Peyer's patch (tissue), 4 donors: ENCODE data around the gene DHRS9. TPM values are rescaled to one million over a fixed set of nuclear protein-coding genes. Genes with fewer than 3 reads are reported as not detected.

Source experiments
- DNase-seq, 3 donors: peaks; one replicate each; pipeline ENCODE4 v3.0.0-alpha.2; 2017 to 2019
- H3K27ac ChIP-seq, 4 donors: fragments of 200-600 bp; sonication (generic); one replicate each; pipeline ENCODE4 v1.5.1; 2016 to 2019
- H3K27me3 ChIP-seq, 2 donors: fragments of 200-600 bp; sonication (generic); one replicate each; pipeline ENCODE4 v1.5.1; 2019
- H3K36me3 ChIP-seq, 3 donors: fragments of 200-600 bp; sonication (generic); one replicate each; pipeline ENCODE4 v1.5.1; 2016 to 2019
- H3K4me1 ChIP-seq, 4 donors: fragments of 200-600 bp; sonication (generic); one replicate each; pipeline ENCODE4 v1.5.1; 2016 to 2019
- H3K4me3 ChIP-seq, 4 donors: fragments of 200-600 bp; sonication (generic); 1 replicate in 3 of 4; 2 replicates in 1 of 4; pipeline ENCODE4 v1.5.1; 2016 to 2019; ENCODE audit warnings: mild to moderate bottlenecking in 1 of 4
- H3K9me3 ChIP-seq, 4 donors: fragments of 200-600 bp; sonication (generic); one replicate each; pipeline ENCODE4 v1.5.1; 2016 to 2019; ENCODE audit warnings: mild to moderate bottlenecking in 1 of 4
- CTCF ChIP-seq, 6 experiments: fragments of 450-650 bp in 4 of 6; fragments of 200-600 bp in 2 of 6; sonication (generic) in 1 of 6; IDR thresholded peaks; one replicate each; pipeline ENCODE4 v1.5.1; 2017 to 2019; ENCODE audit warnings: antibody characterized with exemption in 6 of 6, mild to moderate bottlenecking in 3 of 6, moderate library complexity in 1 of 6
- POLR2A ChIP-seq, 2 donors: fragments of 450-650 bp; IDR thresholded peaks; one replicate each; pipeline ENCODE4 v1.5.1; 2017; ENCODE audit warnings: antibody characterized with exemption in 2 of 2, mild to moderate bottlenecking in 2 of 2, moderate library complexity in 2 of 2
- total RNA-seq, 4 donors: library from RNA; depleted of rRNA; stranded (reverse); fragments of >200 nt; gene quantifications; one replicate each; pipeline ENCODE4 v1.1.0, GENCODE V29; 2016

Gene DHRS9
- total RNA-seq, 4 donors from 2014 or later = 5.7 to 10.2 (median 6.6) TPM

- peak; percentile 55 to 89 (median 72) for DNase-seq
- no peaks in the 10 kb centered on the region for H3K27me3 ChIP-seq
- no peak for TF ChIP-seq POLR2A (IDR thresholded peaks at IDR 0.05)
- peak; percentile 46 to 89 (median 82) for TF ChIP-seq CTCF (IDR thresholded peaks at IDR 0.05)
These were observed 40.4 kb downstream of the DHRS9 start for GRCh38 chr2:169109502-169110409.

GRCh38 chr2:169110419-169110818, 41.1 kb downstream of the DHRS9 start:
- Histone ChIP-seq H3K4me1 (no peaks in the 10 kb centered on the region), H3K36me3 (no peaks in the 10 kb centered on the region), H3K27ac (no peak overlapping the region), H3K4me3 (no peak overlapping the region), H3K9me3 (no peaks in the 10 kb centered on the region), H3K27me3 (no peaks in the 10 kb centered on the region)
- DNase-seq = no peak
- no peak for TF ChIP-seq POLR2A (IDR thresholded peaks at IDR 0.05)
- no peak for TF ChIP-seq CTCF (IDR thresholded peaks at IDR 0.05)

More at GRCh38 chr2:169109502-169110409, 40.4 kb downstream of the DHRS9 start:
- no peaks in the 10 kb centered on the region for H3K9me3 ChIP-seq
- H3K36me3 ChIP-seq = no peaks in the 10 kb centered on the region
- H3K4me3 ChIP-seq = no peak overlapping the region
- no peaks in the 10 kb centered on the region for H3K4me1 ChIP-seq
- no peak overlapping the region for H3K27ac ChIP-seq

- DNase-seq = no peak
- no peaks in the 10 kb centered on the region for H3K9me3 ChIP-seq
- no peaks in the 10 kb centered on the region for H3K4me1 ChIP-seq
- TF ChIP-seq CTCF (IDR thresholded peaks at IDR 0.05) (no peak), POLR2A (IDR thresholded peaks at IDR 0.05) (no peak)
- no peaks in the 10 kb centered on the region for H3K36me3 ChIP-seq
- no peak overlapping the region for H3K4me3 ChIP-seq
- no peak overlapping the region for H3K27ac ChIP-seq
- no peaks in the 10 kb centered on the region for H3K27me3 ChIP-seq
These were observed 41.6 kb downstream of the DHRS9 start for GRCh38 chr2:169110916-169111315.

GRCh38 chr2:169112841-169113240, 43.5 kb downstream of the DHRS9 start:
- no peak overlapping the region for H3K4me3 ChIP-seq
- TF ChIP-seq CTCF (IDR thresholded peaks at IDR 0.05) = no peak
- TF ChIP-seq POLR2A (IDR thresholded peaks at IDR 0.05) = no peak
- no peaks in the 10 kb centered on the region for H3K9me3 ChIP-seq
- H3K27ac ChIP-seq = no peak overlapping the region
- H3K4me1 ChIP-seq = no peaks in the 10 kb centered on the region
- DNase-seq = peak in 1 of 3 donors; percentile 74
- no peaks in the 10 kb centered on the region for H3K36me3 ChIP-seq
- H3K27me3 ChIP-seq = no peaks in the 10 kb centered on the region

GRCh38 chr2:169114056-169114455, 44.7 kb downstream of the DHRS9 start:
- no peak for TF ChIP-seq POLR2A (IDR thresholded peaks at IDR 0.05)
- TF ChIP-seq CTCF (IDR thresholded peaks at IDR 0.05) = no peak
- H3K9me3 ChIP-seq = no peaks in the 10 kb centered on the region
- no peak overlapping the region for H3K27ac ChIP-seq
- no peaks in the 10 kb centered on the region for H3K27me3 ChIP-seq
- H3K36me3 ChIP-seq = no peaks in the 10 kb centered on the region
- no peak overlapping the region for H3K4me3 ChIP-seq
- no peak for DNase-seq
- H3K4me1 ChIP-seq = no peaks in the 10 kb centered on the region
